SK-N-SH (cell line): ENCODE data around the gene PSMB10.

Experiments
- CHD2 ChIP-seq: fragments of 150-350 bp; IDR thresholded peaks from 2 replicates; pipeline ENCODE4 v1.6.1; 2018; ENCODE audit warnings: low read length; ENCODE audit not compliant: partially characterized antibody
- EP300 ChIP-seq, 2 experiments: IDR thresholded peaks; 2 replicates each; pipeline versions ENCODE4 v1.4.0 to v1.6.1; 2012; ENCODE audit warnings: borderline replicate concordance in 1 of 2, low read depth in 1 of 2, low read length in 1 of 2
- EZH2phosphoT487 ChIP-seq: fragments of 200-600 bp; sonication (generic); IDR thresholded peaks from 2 replicates; pipeline ENCODE4 v1.6.1; 2017; ENCODE audit warnings: low read depth, mixed run types, mild to moderate bottlenecking, antibody characterized with exemption, moderate library complexity, borderline replicate concordance
- GABPA ChIP-seq: IDR thresholded peaks from 2 replicates; pipeline ENCODE4 v1.4.0; 2012; ENCODE audit warnings: low read depth, mild to moderate bottlenecking
- GATA2 ChIP-seq: sonication (generic); formaldehyde crosslinking; IDR thresholded peaks from 2 replicates; pipeline ENCODE4 v1.5.0; 2020; ENCODE audit warnings: mild to moderate bottlenecking, missing genetic modification reagents
- JUND ChIP-seq: IDR thresholded peaks from 2 replicates; pipeline ENCODE4 v1.4.0; 2012
- NRF1 ChIP-seq: IDR thresholded peaks from 2 replicates; pipeline ENCODE4 v1.6.1; 2012; ENCODE audit warnings: low read depth, mild to moderate bottlenecking, low read length
- RAD21 ChIP-seq: IDR thresholded peaks from 2 replicates; pipeline ENCODE4 v1.6.1; 2012; ENCODE audit warnings: mild to moderate bottlenecking, low read length
- SMC3 ChIP-seq: IDR thresholded peaks from 2 replicates; pipeline ENCODE4 v1.6.1; 2012; ENCODE audit warnings: low read depth, low read length, improper control_type of control experiment
- TAF1 ChIP-seq: IDR thresholded peaks from 2 replicates; pipeline ENCODE4 v1.6.1; 2012; ENCODE audit warnings: low read depth, mild to moderate bottlenecking, low read length, moderate library complexity, borderline replicate concordance
- TF ChIP-seq, protein P1 (sequence below): IDR thresholded peaks from 2 replicates; pipeline ENCODE4; 2012
- TF ChIP-seq, protein P2 (sequence below): fragments of 200-600 bp; sonication (generic); IDR thresholded peaks from 2 replicates; pipeline ENCODE4 v1.6.1; 2017; ENCODE audit warnings: antibody characterized with exemption, mild to moderate bottlenecking, moderate library complexity
- TF ChIP-seq, protein P3 (sequence below): fragments of 150-350 bp; IDR thresholded peaks from 2 replicates; pipeline ENCODE4 v1.6.1; 2017; ENCODE audit warnings: antibody characterized with exemption, low read length, low read depth, borderline replicate concordance

GRCh38 chr16:67966549-67967182, 30.0 kb upstream of the PSMB10 start:
- no peak for TF ChIP-seq SMC3
- TF ChIP-seq, protein P1, sequence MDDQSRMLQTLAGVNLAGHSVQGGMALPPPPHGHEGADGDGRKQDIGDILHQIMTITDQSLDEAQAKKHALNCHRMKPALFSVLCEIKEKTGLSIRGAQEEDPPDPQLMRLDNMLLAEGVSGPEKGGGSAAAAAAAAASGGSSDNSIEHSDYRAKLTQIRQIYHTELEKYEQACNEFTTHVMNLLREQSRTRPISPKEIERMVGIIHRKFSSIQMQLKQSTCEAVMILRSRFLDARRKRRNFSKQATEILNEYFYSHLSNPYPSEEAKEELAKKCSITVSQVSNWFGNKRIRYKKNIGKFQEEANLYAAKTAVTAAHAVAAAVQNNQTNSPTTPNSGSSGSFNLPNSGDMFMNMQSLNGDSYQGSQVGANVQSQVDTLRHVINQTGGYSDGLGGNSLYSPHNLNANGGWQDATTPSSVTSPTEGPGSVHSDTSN: no peak
- TF ChIP-seq, protein P2, sequence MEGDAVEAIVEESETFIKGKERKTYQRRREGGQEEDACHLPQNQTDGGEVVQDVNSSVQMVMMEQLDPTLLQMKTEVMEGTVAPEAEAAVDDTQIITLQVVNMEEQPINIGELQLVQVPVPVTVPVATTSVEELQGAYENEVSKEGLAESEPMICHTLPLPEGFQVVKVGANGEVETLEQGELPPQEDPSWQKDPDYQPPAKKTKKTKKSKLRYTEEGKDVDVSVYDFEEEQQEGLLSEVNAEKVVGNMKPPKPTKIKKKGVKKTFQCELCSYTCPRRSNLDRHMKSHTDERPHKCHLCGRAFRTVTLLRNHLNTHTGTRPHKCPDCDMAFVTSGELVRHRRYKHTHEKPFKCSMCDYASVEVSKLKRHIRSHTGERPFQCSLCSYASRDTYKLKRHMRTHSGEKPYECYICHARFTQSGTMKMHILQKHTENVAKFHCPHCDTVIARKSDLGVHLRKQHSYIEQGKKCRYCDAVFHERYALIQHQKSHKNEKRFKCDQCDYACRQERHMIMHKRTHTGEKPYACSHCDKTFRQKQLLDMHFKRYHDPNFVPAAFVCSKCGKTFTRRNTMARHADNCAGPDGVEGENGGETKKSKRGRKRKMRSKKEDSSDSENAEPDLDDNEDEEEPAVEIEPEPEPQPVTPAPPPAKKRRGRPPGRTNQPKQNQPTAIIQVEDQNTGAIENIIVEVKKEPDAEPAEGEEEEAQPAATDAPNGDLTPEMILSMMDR: no peak
- TF ChIP-seq EZH2phosphoT487: no peak
- TF ChIP-seq CHD2: no peak
- TF ChIP-seq, protein P3, sequence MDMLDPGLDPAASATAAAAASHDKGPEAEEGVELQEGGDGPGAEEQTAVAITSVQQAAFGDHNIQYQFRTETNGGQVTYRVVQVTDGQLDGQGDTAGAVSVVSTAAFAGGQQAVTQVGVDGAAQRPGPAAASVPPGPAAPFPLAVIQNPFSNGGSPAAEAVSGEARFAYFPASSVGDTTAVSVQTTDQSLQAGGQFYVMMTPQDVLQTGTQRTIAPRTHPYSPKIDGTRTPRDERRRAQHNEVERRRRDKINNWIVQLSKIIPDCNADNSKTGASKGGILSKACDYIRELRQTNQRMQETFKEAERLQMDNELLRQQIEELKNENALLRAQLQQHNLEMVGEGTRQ: no peak
- TF ChIP-seq NRF1: no peak
- TF ChIP-seq GABPA: no peak
- TF ChIP-seq TAF1: no peak
- TF ChIP-seq RAD21: no peak
- no peak for TF ChIP-seq JUND
- TF ChIP-seq EP300 (IDR thresholded peaks at IDR 0.05; ENCODE audit: borderline replicate concordance in 1 of 2, low read depth in 1 of 2, low read length in 1 of 2): no peak
- no peak for TF ChIP-seq GATA2 (CRISPR knock-in tag)
